ENCODE data around the gene MBNL1. TPM values are rescaled to one million over a fixed set of nuclear protein-coding genes. Genes with fewer than 3 reads are reported as not detected.

MBNL1 gene
- total RNA-seq, 4 donors from 2014 or later = 413 to 774 (median 604) TPM

DNA sequence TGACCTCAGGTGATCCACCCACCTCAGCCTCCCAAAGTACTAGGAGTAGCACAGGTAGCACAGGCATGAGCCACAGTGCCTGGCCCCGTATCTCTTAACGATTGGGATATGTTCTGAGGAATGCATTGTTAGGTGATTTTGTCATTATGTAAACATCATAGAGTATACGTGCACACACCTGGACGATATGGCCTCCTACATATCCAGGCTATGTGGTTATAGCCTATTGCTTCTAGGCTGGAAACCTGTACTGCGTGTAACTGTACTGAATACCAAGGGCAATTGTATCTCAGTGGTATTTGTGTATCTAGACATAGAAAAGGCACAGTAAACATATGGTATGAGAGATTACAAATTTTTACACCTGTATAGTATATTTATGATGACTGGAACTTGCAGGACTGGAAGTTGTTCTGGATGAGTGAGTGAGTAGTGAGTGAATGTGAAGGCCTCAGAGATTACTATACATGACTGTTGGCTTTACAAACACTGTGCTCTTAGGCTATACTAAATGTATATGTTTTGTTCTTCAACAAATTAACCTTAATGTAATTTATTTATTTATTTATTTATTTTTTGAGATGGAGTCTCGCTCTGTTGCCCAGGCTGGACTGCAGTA lies 120.7 kb downstream of the MBNL1 start:
- TF ChIP-seq, protein P1, sequence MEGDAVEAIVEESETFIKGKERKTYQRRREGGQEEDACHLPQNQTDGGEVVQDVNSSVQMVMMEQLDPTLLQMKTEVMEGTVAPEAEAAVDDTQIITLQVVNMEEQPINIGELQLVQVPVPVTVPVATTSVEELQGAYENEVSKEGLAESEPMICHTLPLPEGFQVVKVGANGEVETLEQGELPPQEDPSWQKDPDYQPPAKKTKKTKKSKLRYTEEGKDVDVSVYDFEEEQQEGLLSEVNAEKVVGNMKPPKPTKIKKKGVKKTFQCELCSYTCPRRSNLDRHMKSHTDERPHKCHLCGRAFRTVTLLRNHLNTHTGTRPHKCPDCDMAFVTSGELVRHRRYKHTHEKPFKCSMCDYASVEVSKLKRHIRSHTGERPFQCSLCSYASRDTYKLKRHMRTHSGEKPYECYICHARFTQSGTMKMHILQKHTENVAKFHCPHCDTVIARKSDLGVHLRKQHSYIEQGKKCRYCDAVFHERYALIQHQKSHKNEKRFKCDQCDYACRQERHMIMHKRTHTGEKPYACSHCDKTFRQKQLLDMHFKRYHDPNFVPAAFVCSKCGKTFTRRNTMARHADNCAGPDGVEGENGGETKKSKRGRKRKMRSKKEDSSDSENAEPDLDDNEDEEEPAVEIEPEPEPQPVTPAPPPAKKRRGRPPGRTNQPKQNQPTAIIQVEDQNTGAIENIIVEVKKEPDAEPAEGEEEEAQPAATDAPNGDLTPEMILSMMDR (IDR thresholded peaks at IDR 0.05; ENCODE audit: low read depth) = no peak

DNA sequence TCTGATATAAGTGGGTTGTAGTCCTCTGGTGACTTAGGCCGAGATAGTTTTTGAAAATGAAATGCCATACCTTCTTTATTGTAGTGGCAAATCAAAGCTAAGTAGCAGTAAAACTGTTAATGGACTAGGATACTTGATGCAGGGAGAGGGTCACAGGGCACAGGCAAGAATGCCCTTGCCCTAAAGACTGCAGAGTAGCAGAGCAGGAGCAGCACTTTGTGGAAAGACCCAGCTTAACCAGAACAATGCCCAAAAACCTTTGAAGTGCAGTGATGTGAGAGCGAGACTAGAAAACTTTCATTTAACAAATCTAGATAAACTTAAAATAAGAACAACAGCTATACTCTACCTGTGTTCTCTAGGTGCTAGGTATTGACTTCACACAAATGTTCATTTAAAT lies 121.9 kb downstream of the MBNL1 start:
- TF ChIP-seq, protein P1 (IDR thresholded peaks at IDR 0.05; ENCODE audit: low read depth) = no peak

- TF ChIP-seq, protein P1 (IDR thresholded peaks at IDR 0.05; ENCODE audit: low read depth) = no peak
These were observed 122.9 kb downstream of the MBNL1 start for GRCh38 chr3:152391671-152392070.

- TF ChIP-seq, protein P1 (IDR thresholded peaks at IDR 0.05; ENCODE audit: low read depth) = no peak
These were observed 123.6 kb downstream of the MBNL1 start for GRCh38 chr3:152392272-152392880.

- TF ChIP-seq, protein P1 (IDR thresholded peaks at IDR 0.05; ENCODE audit: low read depth) = no peak
These were observed 125.5 kb downstream of the MBNL1 start for GRCh38 chr3:152394246-152394645.

- TF ChIP-seq, protein P1 (IDR thresholded peaks at IDR 0.05; ENCODE audit: low read depth) = no peak
These were observed 127.0 kb downstream of the MBNL1 start for GRCh38 chr3:152395764-152396163.

DNA sequence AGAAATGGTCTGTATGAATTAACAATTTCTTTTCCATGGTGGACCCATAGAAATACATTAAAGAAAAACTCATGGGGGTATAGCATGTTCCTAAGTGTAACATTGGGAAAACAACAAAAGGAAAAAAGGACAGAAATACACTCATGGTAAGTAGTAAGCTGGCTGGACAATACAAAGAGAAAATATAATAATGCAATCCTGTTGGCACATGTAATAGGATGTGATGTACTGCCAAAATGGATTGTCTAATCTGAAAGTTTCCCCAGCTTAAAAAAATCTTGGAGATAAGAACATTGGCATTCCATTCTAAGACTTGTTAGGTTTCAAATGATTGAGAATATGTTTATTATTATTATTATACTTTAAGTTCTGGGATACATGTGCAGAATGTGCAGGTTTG lies 128.1 kb downstream of the MBNL1 start:
- TF ChIP-seq, protein P1 (IDR thresholded peaks at IDR 0.05; ENCODE audit: low read depth) = no peak
